ENCODE data around the gene PTBP3. TPM values are rescaled to one million over a fixed set of nuclear protein-coding genes. Genes with fewer than 3 reads are reported as not detected.

The PTBP3 gene
- total and polyA plus RNA-seq, 2 of the 13 experiments (the other 11 are each of a cell fraction or from before 2014, with no cell fraction given): 52.8 to 61.1 TPM

DNA sequence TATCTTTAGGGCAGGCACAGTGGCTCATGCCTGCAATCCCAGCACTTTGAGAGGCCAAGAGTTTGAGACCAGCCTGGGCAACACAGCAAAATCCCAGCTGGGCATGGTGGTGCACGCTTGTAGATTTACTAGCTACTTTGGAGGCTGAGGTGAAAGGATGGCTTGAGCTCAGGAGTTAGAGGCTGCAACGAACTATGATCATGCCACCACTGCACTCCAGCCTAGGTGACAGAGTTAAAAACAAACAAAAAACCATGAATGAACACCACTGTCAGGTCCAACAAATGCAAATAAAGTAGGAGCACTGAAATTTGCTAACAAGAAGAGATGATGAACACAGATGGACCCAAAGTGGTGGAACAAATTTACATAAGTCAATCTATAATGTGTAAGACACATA is 4.9 kb downstream of the PTBP3 start (continued):
- TF ChIP-seq, protein P1, sequence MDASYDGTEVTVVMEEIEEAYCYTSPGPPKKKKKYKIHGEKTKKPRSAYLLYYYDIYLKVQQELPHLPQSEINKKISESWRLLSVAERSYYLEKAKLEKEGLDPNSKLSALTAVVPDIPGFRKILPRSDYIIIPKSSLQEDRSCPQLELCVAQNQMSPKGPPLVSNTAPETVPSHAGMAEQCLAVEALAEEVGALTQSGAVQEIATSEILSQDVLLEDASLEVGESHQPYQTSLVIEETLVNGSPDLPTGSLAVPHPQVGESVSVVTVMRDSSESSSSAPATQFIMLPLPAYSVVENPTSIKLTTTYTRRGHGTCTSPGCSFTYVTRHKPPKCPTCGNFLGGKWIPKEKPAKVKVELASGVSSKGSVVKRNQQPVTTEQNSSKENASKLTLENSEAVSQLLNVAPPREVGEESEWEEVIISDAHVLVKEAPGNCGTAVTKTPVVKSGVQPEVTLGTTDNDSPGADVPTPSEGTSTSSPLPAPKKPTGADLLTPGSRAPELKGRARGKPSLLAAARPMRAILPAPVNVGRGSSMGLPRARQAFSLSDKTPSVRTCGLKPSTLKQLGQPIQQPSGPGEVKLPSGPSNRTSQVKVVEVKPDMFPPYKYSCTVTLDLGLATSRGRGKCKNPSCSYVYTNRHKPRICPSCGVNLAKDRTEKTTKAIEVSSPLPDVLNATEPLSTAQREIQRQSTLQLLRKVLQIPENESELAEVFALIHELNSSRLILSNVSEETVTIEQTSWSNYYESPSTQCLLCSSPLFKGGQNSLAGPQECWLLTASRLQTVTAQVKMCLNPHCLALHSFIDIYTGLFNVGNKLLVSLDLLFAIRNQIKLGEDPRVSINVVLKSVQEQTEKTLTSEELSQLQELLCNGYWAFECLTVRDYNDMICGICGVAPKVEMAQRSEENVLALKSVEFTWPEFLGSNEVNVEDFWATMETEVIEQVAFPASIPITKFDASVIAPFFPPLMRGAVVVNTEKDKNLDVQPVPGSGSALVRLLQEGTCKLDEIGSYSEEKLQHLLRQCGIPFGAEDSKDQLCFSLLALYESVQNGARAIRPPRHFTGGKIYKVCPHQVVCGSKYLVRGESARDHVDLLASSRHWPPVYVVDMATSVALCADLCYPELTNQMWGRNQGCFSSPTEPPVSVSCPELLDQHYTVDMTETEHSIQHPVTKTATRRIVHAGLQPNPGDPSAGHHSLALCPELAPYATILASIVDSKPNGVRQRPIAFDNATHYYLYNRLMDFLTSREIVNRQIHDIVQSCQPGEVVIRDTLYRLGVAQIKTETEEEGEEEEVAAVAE (CRISPR knock-in tag; IDR thresholded peaks at IDR 0.05; ENCODE audit: borderline replicate concordance): no peak
- TF ChIP-seq SNAPC4 (CRISPR knock-in tag; IDR thresholded peaks at IDR 0.05): no peak
- no peak for TF ChIP-seq MAZ (IDR thresholded peaks at IDR 0.05; ENCODE audit: borderline replicate concordance, low read depth, low read length)
- TF ChIP-seq MAZ (CRISPR knock-in tag; IDR thresholded peaks at IDR 0.05; ENCODE audit: low read depth): no peak
- TF ChIP-seq, protein P2, sequence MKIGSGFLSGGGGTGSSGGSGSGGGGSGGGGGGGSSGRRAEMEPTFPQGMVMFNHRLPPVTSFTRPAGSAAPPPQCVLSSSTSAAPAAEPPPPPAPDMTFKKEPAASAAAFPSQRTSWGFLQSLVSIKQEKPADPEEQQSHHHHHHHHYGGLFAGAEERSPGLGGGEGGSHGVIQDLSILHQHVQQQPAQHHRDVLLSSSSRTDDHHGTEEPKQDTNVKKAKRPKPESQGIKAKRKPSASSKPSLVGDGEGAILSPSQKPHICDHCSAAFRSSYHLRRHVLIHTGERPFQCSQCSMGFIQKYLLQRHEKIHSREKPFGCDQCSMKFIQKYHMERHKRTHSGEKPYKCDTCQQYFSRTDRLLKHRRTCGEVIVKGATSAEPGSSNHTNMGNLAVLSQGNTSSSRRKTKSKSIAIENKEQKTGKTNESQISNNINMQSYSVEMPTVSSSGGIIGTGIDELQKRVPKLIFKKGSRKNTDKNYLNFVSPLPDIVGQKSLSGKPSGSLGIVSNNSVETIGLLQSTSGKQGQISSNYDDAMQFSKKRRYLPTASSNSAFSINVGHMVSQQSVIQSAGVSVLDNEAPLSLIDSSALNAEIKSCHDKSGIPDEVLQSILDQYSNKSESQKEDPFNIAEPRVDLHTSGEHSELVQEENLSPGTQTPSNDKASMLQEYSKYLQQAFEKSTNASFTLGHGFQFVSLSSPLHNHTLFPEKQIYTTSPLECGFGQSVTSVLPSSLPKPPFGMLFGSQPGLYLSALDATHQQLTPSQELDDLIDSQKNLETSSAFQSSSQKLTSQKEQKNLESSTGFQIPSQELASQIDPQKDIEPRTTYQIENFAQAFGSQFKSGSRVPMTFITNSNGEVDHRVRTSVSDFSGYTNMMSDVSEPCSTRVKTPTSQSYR (CRISPR knock-in tag; IDR thresholded peaks at IDR 0.05; ENCODE audit: borderline replicate concordance): no peak
- no peak for TF ChIP-seq NFATC3 (CRISPR knock-in tag; IDR thresholded peaks at IDR 0.05)
- TF ChIP-seq, protein P3, sequence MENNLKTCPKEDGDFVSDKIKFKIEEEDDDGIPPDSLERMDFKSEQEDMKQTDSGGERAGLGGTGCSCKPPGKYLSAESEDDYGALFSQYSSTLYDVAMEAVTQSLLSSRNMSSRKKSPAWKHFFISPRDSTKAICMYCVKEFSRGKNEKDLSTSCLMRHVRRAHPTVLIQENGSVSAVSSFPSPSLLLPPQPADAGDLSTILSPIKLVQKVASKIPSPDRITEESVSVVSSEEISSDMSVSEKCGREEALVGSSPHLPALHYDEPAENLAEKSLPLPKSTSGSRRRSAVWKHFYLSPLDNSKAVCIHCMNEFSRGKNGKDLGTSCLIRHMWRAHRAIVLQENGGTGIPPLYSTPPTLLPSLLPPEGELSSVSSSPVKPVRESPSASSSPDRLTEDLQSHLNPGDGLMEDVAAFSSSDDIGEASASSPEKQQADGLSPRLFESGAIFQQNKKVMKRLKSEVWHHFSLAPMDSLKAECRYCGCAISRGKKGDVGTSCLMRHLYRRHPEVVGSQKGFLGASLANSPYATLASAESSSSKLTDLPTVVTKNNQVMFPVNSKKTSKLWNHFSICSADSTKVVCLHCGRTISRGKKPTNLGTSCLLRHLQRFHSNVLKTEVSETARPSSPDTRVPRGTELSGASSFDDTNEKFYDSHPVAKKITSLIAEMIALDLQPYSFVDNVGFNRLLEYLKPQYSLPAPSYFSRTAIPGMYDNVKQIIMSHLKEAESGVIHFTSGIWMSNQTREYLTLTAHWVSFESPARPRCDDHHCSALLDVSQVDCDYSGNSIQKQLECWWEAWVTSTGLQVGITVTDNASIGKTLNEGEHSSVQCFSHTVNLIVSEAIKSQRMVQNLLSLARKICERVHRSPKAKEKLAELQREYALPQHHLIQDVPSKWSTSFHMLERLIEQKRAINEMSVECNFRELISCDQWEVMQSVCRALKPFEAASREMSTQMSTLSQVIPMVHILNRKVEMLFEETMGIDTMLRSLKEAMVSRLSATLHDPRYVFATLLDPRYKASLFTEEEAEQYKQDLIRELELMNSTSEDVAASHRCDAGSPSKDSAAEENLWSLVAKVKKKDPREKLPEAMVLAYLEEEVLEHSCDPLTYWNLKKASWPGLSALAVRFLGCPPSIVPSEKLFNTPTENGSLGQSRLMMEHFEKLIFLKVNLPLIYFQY (CRISPR knock-in tag; IDR thresholded peaks at IDR 0.05; ENCODE audit: borderline replicate concordance): no peak
- TF ChIP-seq ZNF781 (CRISPR knock-in tag; IDR thresholded peaks at IDR 0.05; ENCODE audit: borderline replicate concordance, not compliant biosample characterization): no peak
- no peak for TF ChIP-seq KLF15 (CRISPR knock-in tag; IDR thresholded peaks at IDR 0.05; ENCODE audit: borderline replicate concordance)
- no peak for TF ChIP-seq IKZF1 (IDR thresholded peaks at IDR 0.05)
- no peak for TF ChIP-seq RFX1 (IDR thresholded peaks at IDR 0.05)
- TF ChIP-seq RBM22 (optimal IDR thresholded peaks at IDR 0.05; ENCODE audit: low read length): peak; percentile 26
